ENCODE data around the gene AGAP1. TPM values are rescaled to one million over a fixed set of nuclear protein-coding genes. Genes with fewer than 3 reads are reported as not detected.
A peak's percentile ranks its signal among the peaks of the same experiment; 100 is the strongest.

AGAP1 gene
- total RNA-seq, 1 experiment from 2014 or later, result 56.4 TPM

DNA sequence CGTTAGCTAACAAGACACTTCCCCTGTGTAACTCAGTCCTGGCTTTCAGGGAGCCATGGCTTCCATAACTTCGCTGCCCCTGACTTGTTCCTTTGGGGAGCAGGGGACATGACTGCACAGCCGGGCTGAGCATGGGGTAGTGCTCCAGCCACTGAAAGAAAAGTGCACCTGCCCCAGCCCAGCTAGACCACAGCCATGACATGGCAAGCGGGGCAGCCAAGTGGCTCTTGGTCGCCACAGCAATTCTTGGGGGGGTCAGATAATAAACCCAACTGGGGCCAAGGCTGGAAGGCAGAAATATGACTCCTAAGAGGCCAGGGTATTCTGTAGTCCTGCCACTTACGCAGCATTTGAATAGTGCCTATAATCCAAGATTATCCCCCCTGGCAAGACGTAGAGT, 385.3 kb downstream of the AGAP1 start:
- intact Hi-C loops (cut with micrococcal nuclease; ENCODE audit: unreplicated experiment), result no loop called here
- Mint-ChIP-seq H3K36me3 (ENCODE audit: insufficient read depth, unreplicated experiment) (no peaks in the 10 kb centered on the region), H3K27me3 (ENCODE audit: unreplicated experiment) (no peaks in the 10 kb centered on the region), H3K4me1 (ENCODE audit: low read depth, unreplicated experiment) (no peaks in the 10 kb centered on the region), H3K4me3 (ENCODE audit: low read depth, unreplicated experiment) (no peak overlapping the region), H3K27ac (ENCODE audit: unreplicated experiment) (no peak overlapping the region), H3K9me3 (ENCODE audit: low read depth, unreplicated experiment) (no peaks in the 10 kb centered on the region)
- BruUV-seq (replicated peaks), result no TSS peak
- TF ChIP-seq, protein P1, sequence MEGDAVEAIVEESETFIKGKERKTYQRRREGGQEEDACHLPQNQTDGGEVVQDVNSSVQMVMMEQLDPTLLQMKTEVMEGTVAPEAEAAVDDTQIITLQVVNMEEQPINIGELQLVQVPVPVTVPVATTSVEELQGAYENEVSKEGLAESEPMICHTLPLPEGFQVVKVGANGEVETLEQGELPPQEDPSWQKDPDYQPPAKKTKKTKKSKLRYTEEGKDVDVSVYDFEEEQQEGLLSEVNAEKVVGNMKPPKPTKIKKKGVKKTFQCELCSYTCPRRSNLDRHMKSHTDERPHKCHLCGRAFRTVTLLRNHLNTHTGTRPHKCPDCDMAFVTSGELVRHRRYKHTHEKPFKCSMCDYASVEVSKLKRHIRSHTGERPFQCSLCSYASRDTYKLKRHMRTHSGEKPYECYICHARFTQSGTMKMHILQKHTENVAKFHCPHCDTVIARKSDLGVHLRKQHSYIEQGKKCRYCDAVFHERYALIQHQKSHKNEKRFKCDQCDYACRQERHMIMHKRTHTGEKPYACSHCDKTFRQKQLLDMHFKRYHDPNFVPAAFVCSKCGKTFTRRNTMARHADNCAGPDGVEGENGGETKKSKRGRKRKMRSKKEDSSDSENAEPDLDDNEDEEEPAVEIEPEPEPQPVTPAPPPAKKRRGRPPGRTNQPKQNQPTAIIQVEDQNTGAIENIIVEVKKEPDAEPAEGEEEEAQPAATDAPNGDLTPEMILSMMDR (IDR thresholded peaks at IDR 0.05; ENCODE audit: unreplicated experiment), result no peak
- no peak for DNase-seq
- CTCF ChIA-PET, result interaction anchor here (0.5 kb wide), 1 partner anchor 68 kb away, joined by 4 read pairs; no protein-coding TSS in a partner anchor

GRCh38 chr2:235883675-235884074, 389.8 kb downstream of the AGAP1 start:
- H3K27me3 Mint-ChIP-seq (ENCODE audit: unreplicated experiment), result no peaks in the 10 kb centered on the region
- TSS peak; percentile 12 for BruUV-seq (replicated peaks)
- TF ChIP-seq, protein P1 (IDR thresholded peaks at IDR 0.05; ENCODE audit: unreplicated experiment), result no peak
- CTCF ChIA-PET, result no interaction called here
- H3K9me3 Mint-ChIP-seq (ENCODE audit: low read depth, unreplicated experiment), result no peaks in the 10 kb centered on the region
- H3K36me3 Mint-ChIP-seq (ENCODE audit: insufficient read depth, unreplicated experiment), result peaks cover 12% of the 10 kb centered on the region
- peak overlapping the region; percentile 27 for H3K27ac Mint-ChIP-seq (ENCODE audit: unreplicated experiment)
- no peak overlapping the region for H3K4me3 Mint-ChIP-seq (ENCODE audit: low read depth, unreplicated experiment)
- no peaks in the 10 kb centered on the region for H3K4me1 Mint-ChIP-seq (ENCODE audit: low read depth, unreplicated experiment)
- DNase-seq, result no peak
- intact Hi-C loops (cut with micrococcal nuclease; ENCODE audit: unreplicated experiment), result no loop called here

GRCh38 chr2:235889302-235889630, 395.4 kb downstream of the AGAP1 start:
- CTCF ChIA-PET, result no interaction called here
- no peak overlapping the region for H3K4me3 Mint-ChIP-seq (ENCODE audit: low read depth, unreplicated experiment)
- intact Hi-C loops (cut with micrococcal nuclease; ENCODE audit: unreplicated experiment), result no loop called here
- H3K27me3 Mint-ChIP-seq (ENCODE audit: unreplicated experiment), result no peaks in the 10 kb centered on the region
- H3K27ac Mint-ChIP-seq (ENCODE audit: unreplicated experiment), result no peak overlapping the region
- TF ChIP-seq, protein P1 (IDR thresholded peaks at IDR 0.05; ENCODE audit: unreplicated experiment), result no peak
- H3K36me3 Mint-ChIP-seq (ENCODE audit: insufficient read depth, unreplicated experiment), result peaks cover 17% of the 10 kb centered on the region
- no TSS peak for BruUV-seq (replicated peaks)
- no peaks in the 10 kb centered on the region for H3K9me3 Mint-ChIP-seq (ENCODE audit: low read depth, unreplicated experiment)
- no peaks in the 10 kb centered on the region for H3K4me1 Mint-ChIP-seq (ENCODE audit: low read depth, unreplicated experiment)
- DNase-seq, result no peak

GRCh38 chr2:235893129-235893698, 399.4 kb downstream of the AGAP1 start:
- no peaks in the 10 kb centered on the region for H3K4me1 Mint-ChIP-seq (ENCODE audit: low read depth, unreplicated experiment)
- TF ChIP-seq, protein P1 (IDR thresholded peaks at IDR 0.05; ENCODE audit: unreplicated experiment), result no peak
- no peak overlapping the region for H3K27ac Mint-ChIP-seq (ENCODE audit: unreplicated experiment)
- DNase-seq, result no peak
- intact Hi-C loops (cut with micrococcal nuclease; ENCODE audit: unreplicated experiment), result no loop called here
- H3K27me3 Mint-ChIP-seq (ENCODE audit: unreplicated experiment), result no peaks in the 10 kb centered on the region
- H3K36me3 Mint-ChIP-seq (ENCODE audit: insufficient read depth, unreplicated experiment), result peaks cover 5% of the 10 kb centered on the region
- BruUV-seq (replicated peaks), result no TSS peak
- CTCF ChIA-PET, result no interaction called here
- H3K4me3 Mint-ChIP-seq (ENCODE audit: low read depth, unreplicated experiment), result no peak overlapping the region
- peaks cover 6% of the 10 kb centered on the region for H3K9me3 Mint-ChIP-seq (ENCODE audit: low read depth, unreplicated experiment)

Measured in Calu3 (cell line).